NCI-H1694 (cell line): ENCODE measurements around the gene KANK3.
"Not testable (repeated sequence)": the region's sequence is repeated elsewhere in the genome, so short reads cannot be mapped to it uniquely, and the experiment has no call there.

Experiments
- DNase-seq: peaks from one replicate; lab custom pipeline; 2025; lab: John Stamatoyannopoulos, UW

The KANK3 gene

DNA sequence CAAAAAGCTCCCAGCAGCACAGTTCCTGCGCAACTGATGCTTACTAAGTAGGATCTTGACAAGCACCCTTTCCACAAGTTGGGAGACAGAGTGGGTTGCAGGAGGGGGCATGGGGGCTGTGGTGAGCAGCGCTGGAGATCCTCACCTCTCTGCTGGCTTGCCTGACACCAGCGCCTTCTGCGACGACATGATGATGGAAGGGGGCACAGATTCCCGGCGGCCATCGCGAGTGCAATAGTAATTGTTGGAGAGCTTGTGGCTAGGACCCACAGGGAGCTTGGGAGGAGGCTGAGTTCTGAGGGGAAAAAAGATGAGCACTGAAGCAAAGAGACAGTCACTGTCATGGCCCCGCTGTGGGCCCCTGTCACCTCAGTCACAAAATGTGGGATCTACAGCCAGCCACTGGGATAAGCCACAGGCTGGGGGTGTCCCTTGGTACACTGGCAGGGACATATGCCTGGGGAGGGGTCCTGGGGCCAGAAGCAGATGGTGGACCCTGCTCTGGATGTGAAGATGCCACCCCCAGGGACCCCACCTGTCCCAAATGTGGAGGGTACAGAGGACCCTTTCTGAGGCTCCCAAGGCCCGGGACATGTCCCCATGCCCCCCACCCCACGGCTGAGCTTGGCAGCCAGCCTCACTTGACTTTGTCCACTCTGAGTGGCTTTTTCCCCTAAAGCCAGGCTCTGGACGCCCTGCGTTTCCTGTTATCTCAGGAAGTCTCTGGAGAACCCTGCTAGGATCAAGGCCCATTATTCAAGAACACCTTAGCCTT lies 26.5 kb downstream of the KANK3 start:
- no peak for DNase-seq

- not testable (repeated sequence) for DNase-seq
Measured at GRCh38 chr19:8314981-8315640, 28.0 kb downstream of the KANK3 start.

GRCh38 chr19:8311461-8312260 lies 31.4 kb downstream of the KANK3 start:
- DNase-seq: no peak

DNA sequence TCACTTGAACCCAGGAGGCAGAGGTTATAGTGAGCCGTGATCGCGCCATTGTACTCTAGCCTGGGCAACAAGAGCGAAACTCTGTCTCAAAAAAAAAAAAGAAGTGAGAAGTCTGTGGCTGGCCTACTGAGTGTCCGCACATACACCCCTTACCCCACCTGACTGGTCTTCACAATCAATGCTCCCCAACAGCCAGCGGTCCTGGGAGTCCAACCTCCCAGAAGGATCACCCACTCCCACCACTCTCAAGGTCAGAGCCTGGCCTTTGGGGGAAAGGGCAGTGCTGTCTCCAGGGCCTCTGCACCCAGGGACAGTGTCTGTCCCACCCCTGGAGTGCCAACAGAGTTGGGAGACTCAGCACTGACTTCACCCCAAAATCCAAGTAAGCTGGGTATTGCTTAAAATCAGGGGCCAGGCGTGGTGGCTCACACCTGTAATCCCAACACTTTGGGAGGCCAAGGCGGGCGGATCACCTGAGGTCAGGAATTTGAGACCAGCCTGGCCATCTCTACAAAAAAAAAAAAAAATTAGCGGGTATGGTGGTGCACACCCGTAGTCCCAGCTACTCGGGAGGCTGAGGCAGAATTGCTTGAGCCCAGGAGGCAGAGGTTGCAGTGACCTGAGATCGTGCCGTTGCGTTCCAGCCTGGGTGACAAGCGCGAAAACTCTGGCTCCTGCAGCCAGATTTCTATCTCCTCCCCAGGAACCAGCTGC lies 32.6 kb downstream of the KANK3 start:
- DNase-seq: no peak

GRCh38 chr19:8308891-8309291 lies 34.2 kb downstream of the KANK3 start:
- DNase-seq: no peak

GRCh38 chr19:8307965-8308866 lies 34.8 kb downstream of the KANK3 start, which contains the start of gene CD320:
CD320 (minus strand) TSS chr19:8308358; CDS start chr19:8308290, 68 bp downstream.
- DNase-seq: peak; percentile 83

DNA sequence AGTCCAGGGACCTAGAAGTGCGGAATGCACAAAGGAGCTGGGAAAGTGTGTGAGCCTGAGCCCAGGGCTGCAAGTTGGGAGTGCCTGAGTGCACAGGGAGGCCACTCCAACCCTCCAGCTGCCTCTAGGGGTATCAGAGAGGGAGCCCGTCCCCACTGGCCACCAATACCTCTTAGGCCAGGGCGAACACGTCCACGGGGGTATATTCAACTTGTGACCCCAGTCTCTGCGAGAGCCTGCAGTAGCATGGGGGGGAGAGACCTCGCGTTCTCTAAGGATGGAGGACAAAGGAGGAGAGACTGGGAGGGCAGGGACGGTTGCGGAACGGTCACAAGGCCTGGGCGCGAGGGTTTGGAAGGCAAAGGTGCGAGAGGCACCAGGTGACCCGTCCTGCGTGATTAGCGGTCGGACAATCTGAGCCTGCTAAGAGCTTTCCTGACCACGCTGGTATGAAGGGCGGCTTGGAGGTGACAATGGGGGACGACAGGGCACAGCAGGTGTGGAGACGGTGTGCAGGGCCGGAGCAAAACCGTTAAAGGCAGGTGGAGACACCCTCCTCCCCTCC lies 35.6 kb downstream of the KANK3 start:
- DNase-seq: no peak

- DNase-seq: no peak
Measured at GRCh38 chr19:8306235-8307054, 36.6 kb downstream of the KANK3 start.

- DNase-seq: no peak
Measured at GRCh38 chr19:8305798-8306197, 37.3 kb downstream of the KANK3 start.

- no peak for DNase-seq
Measured at GRCh38 chr19:8304841-8305621, 38.0 kb downstream of the KANK3 start.

GRCh38 chr19:8302734-8303133 lies 40.3 kb downstream of the KANK3 start:
- DNase-seq: no peak

- DNase-seq: no peak
Measured at GRCh38 chr19:8302357-8302691, 40.7 kb downstream of the KANK3 start.

- not testable (repeated sequence) for DNase-seq
Measured at GRCh38 chr19:8291337-8291736, 51.7 kb downstream of the KANK3 start.

DNA sequence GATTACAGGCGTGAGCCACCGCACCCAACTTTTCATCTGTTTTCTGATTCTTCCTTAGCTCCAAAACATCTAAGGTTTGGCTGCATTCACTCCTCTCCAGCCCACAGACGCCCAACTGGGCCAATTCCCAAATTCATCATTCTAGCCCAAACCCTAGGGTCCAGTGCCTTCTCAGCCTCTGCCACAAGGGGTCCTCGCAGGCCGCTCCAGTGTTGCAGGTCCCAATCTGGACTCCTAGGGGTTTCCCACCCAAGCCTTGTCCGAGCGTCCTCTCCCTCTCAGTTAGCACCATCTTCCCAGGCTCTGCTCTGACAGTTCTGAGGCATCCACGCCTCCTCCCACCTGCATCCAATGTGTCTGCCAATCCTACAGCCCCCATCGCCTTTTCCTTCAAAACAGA lies 66.6 kb downstream of the KANK3 start:
- DNase-seq: not testable (repeated sequence)
